NCI-H748 (cell line): ENCODE measurements around the gene KREMEN1.
"Not testable (repeated sequence)": the region's sequence is repeated elsewhere in the genome, so short reads cannot be mapped to it uniquely, and the experiment has no call there.

Experiments used
- DNase-seq: peaks from one replicate; lab custom pipeline; 2025; ENCODE audit not compliant: unreplicated experiment; lab: John Stamatoyannopoulos, UW

Gene KREMEN1

GRCh38 chr22:29098296-29098695 is 25.5 kb downstream of the KREMEN1 start:
- DNase-seq, result no peak

- no peak for DNase-seq
Measured at GRCh38 chr22:29102300-29102699, 29.5 kb downstream of the KREMEN1 start.

GRCh38 chr22:29103121-29103520 is 30.3 kb downstream of the KREMEN1 start:
- DNase-seq, result no peak

- no peak for DNase-seq
Measured at GRCh38 chr22:29105468-29105867, 32.6 kb downstream of the KREMEN1 start.

GRCh38 chr22:29106839-29107238 is 34.0 kb downstream of the KREMEN1 start:
- DNase-seq, result no peak

GRCh38 chr22:29108137-29108536 is 35.3 kb downstream of the KREMEN1 start:
- DNase-seq, result no peak

- DNase-seq, result no peak
Measured at GRCh38 chr22:29109822-29110221, 37.0 kb downstream of the KREMEN1 start.

- no peak for DNase-seq
Measured at GRCh38 chr22:29110946-29111345, 38.1 kb downstream of the KREMEN1 start.

- peak; percentile 3 for DNase-seq
Measured at GRCh38 chr22:29112121-29112520, 39.3 kb downstream of the KREMEN1 start.

GRCh38 chr22:29112681-29113080 is 39.8 kb downstream of the KREMEN1 start:
- DNase-seq, result no peak

GRCh38 chr22:29113319-29113718 is 40.5 kb downstream of the KREMEN1 start:
- no peak for DNase-seq

- no peak for DNase-seq
Measured at GRCh38 chr22:29114392-29114791, 41.6 kb downstream of the KREMEN1 start.

- no peak for DNase-seq
Measured at GRCh38 chr22:29115682-29116288, 43.0 kb downstream of the KREMEN1 start.

- no peak for DNase-seq
Measured at GRCh38 chr22:29116397-29117123, 43.7 kb downstream of the KREMEN1 start.

GRCh38 chr22:29117799-29118477 is 45.1 kb downstream of the KREMEN1 start:
- DNase-seq, result no peak

GRCh38 chr22:29120098-29120912 is 47.5 kb downstream of the KREMEN1 start:
- DNase-seq, result not testable (repeated sequence)

- no peak for DNase-seq
Measured at GRCh38 chr22:29121124-29121523, 48.3 kb downstream of the KREMEN1 start.

- no peak for DNase-seq
Measured at GRCh38 chr22:29122041-29122440, 49.2 kb downstream of the KREMEN1 start.

- DNase-seq, result no peak
Measured at GRCh38 chr22:29124777-29125442, 52.1 kb downstream of the KREMEN1 start.

GRCh38 chr22:29125443-29125778 is 52.6 kb downstream of the KREMEN1 start:
- no peak for DNase-seq

GRCh38 chr22:29125844-29126243 is 53.0 kb downstream of the KREMEN1 start:
- no peak for DNase-seq
